GM12864 (cell line): ENCODE data around the gene GTF3C5.

ENCODE experiments used
- DNase-seq: peaks from one replicate; pipeline ENCODE4 v3.0.0-alpha.2; 2011; ENCODE audit warnings: low read depth
- H3K4me3 ChIP-seq: 2 replicates; pipeline ENCODE4 v1.5.1; 2011; ENCODE audit warnings: mild to moderate bottlenecking, low read depth, low read length, control low read depth
- CTCF ChIP-seq: IDR thresholded peaks from 2 replicates; pipeline ENCODE4 v1.5.1; 2011; ENCODE audit warnings: low read depth, mild to moderate bottlenecking, moderate library complexity, low read length, control low read depth, inconsistent platforms; ENCODE audit errors: missing control alignments

GTF3C5 gene

GRCh38 chr9:133049043-133049442 is 18.2 kb downstream of the GTF3C5 start:
- no peak overlapping the region for H3K4me3 ChIP-seq
- DNase-seq = no peak
- TF ChIP-seq CTCF = no peak

GRCh38 chr9:133050142-133050541 is 19.3 kb downstream of the GTF3C5 start:
- no peak for DNase-seq
- H3K4me3 ChIP-seq = no peak overlapping the region
- TF ChIP-seq CTCF = no peak

GRCh38 chr9:133050781-133051180 is 20.0 kb downstream of the GTF3C5 start:
- no peak for DNase-seq
- no peak for TF ChIP-seq CTCF
- no peak overlapping the region for H3K4me3 ChIP-seq

GRCh38 chr9:133051281-133051900 is 20.6 kb downstream of the GTF3C5 start:
- TF ChIP-seq CTCF = no peak
- no peak overlapping the region for H3K4me3 ChIP-seq
- no peak for DNase-seq

- no peak for TF ChIP-seq CTCF
- H3K4me3 ChIP-seq = no peak overlapping the region
- DNase-seq = no peak
These were observed 21.3 kb downstream of the GTF3C5 start for GRCh38 chr9:133051966-133052539.

- no peak overlapping the region for H3K4me3 ChIP-seq
- no peak for TF ChIP-seq CTCF
- DNase-seq = no peak
These were observed 23.5 kb downstream of the GTF3C5 start for GRCh38 chr9:133054194-133054890.
